ENCODE measurements around the gene DAAM2. TPM values are rescaled to one million over a fixed set of nuclear protein-coding genes. Genes with fewer than 3 reads are reported as not detected.
A peak's percentile ranks its signal among the peaks of the same experiment; 100 is the strongest.

DAAM2 gene
- total and polyA plus RNA-seq, 4 donors = 1.9 to 17.0 (median 4.4) TPM

GRCh38 chr6:39882531-39882899 is 90.3 kb downstream of the DAAM2 start:
- no peak for DNase-seq (ENCODE audit: low spot score)
- 68% methylated on average over 8 of the region's 8 CpGs for WGBS
- Histone ChIP-seq H3K36me3 (ENCODE audit: control insufficient read depth in 4 of 4, insufficient read depth in 3 of 4, low read depth in 1 of 4, low read length in 3 of 4) (no peaks in the 10 kb centered on the region), H3K27ac (ENCODE audit: low read depth in 1 of 2, low read length in 2 of 2) (no peak overlapping the region), H3K9ac (ENCODE audit: low read depth in 1 of 2, low read length in 2 of 2) (no peak overlapping the region), H3K27me3 (ENCODE audit: control insufficient read depth in 4 of 4, insufficient read depth in 4 of 4, low read length in 3 of 4) (no peaks in the 10 kb centered on the region), H3K9me3 (ENCODE audit: control insufficient read depth in 4 of 4, low read length in 3 of 4) (no peaks in the 10 kb centered on the region), H3K4me3 (ENCODE audit: low read depth in 1 of 3, low read length in 3 of 3) (no peak overlapping the region), H3K4me1 (ENCODE audit: control insufficient read depth in 4 of 4, insufficient read depth in 4 of 4, low read length in 3 of 4) (peaks cover 0 to 5% (median 1%) of the 10 kb centered on the region in 4 donors)
- TF ChIP-seq NR2F2 (IDR thresholded peaks at IDR 0.05) (peak; percentile 69), RXRA (IDR thresholded peaks at IDR 0.05) (peak in 1 of 2 donors; percentile 30), REST (IDR thresholded peaks at IDR 0.05) (peak; percentile 33), TAF1 (conservative IDR thresholded peaks at IDR 0.05) (no peak), SP1 (IDR thresholded peaks at IDR 0.05) (peak; percentile 25)

- Histone ChIP-seq H3K9me3 (ENCODE audit: control insufficient read depth in 4 of 4, low read length in 3 of 4) (no peaks in the 10 kb centered on the region), H3K36me3 (ENCODE audit: control insufficient read depth in 4 of 4, insufficient read depth in 3 of 4, low read depth in 1 of 4, low read length in 3 of 4) (no peaks in the 10 kb centered on the region), H3K4me3 (ENCODE audit: low read depth in 1 of 3, low read length in 3 of 3) (no peak overlapping the region), H3K27me3 (ENCODE audit: control insufficient read depth in 4 of 4, insufficient read depth in 4 of 4, low read length in 3 of 4) (no peaks in the 10 kb centered on the region), H3K9ac (ENCODE audit: low read depth in 1 of 2, low read length in 2 of 2) (no peak overlapping the region), H3K4me1 (ENCODE audit: control insufficient read depth in 4 of 4, insufficient read depth in 4 of 4, low read length in 3 of 4) (peaks cover 0 to under 1% (median 0%) of the 10 kb centered on the region in 4 donors), H3K27ac (ENCODE audit: low read depth in 1 of 2, low read length in 2 of 2) (no peak overlapping the region)
- DNase-seq (ENCODE audit: low spot score) = no peak
- TF ChIP-seq HNF4A (conservative IDR thresholded peaks at IDR 0.05) (no peak), ATF3 (IDR thresholded peaks at IDR 0.05) (no peak), YY1 (IDR thresholded peaks at IDR 0.05) (no peak), RXRA (IDR thresholded peaks at IDR 0.05) (no peak), GABPA (IDR thresholded peaks at IDR 0.05 in 1 of 2, conservative IDR thresholded peaks at IDR 0.05 in 1 of 2) (no peak), TAF1 (conservative IDR thresholded peaks at IDR 0.05) (no peak), CTCF (IDR thresholded peaks at IDR 0.05; ENCODE audit: low read depth, low read length, missing input control) (no peak), EGR1 (IDR thresholded peaks at IDR 0.05; ENCODE audit: low read depth in 2 of 2) (no peak), FOXA1 (IDR thresholded peaks at IDR 0.05) (no peak), ZBTB33 (IDR thresholded peaks at IDR 0.05) (no peak), FOXA2 (IDR thresholded peaks at IDR 0.05) (no peak)
- 85% methylated on average over 5 of the region's 5 CpGs for WGBS
These were observed 92.5 kb downstream of the DAAM2 start for GRCh38 chr6:39884696-39885095.

Data from liver (tissue), 9 donors.